HCT116 (cell line): ENCODE data around the gene EFS. TPM values are rescaled to one million over a fixed set of nuclear protein-coding genes. Genes with fewer than 3 reads are reported as not detected.

Experiments used
- ATAC-seq: fragments of 200-7000 bp; cut with Tn5 transposase; 2 replicates; pipeline ENCODE4 v1.9.1; 2020; ENCODE audit warnings: mild to moderate bottlenecking, moderate library complexity
- BruUV-seq: library from RNA; stranded (reverse); fragments of 400-500 nt; replicated peaks from 2 replicates; lab custom pipeline; 2021; lab: Mats Ljungman, UMichigan
- CTCF ChIA-PET: fragments of 300-600 bp; sonication (Branson Sonifier 250); formaldehyde crosslinking; loops from one replicate; lab custom pipeline; 2021; ENCODE audit warnings: antibody characterized with exemption; lab: Charles Lee
- POLR2A ChIA-PET: fragments of 300-600, 350-600 bp; sonication (Branson Sonifier 250); formaldehyde crosslinking; loops from one replicate; lab custom pipeline; 2021; ENCODE audit warnings: antibody characterized with exemption; lab: Charles Lee
- RAD21 ChIA-PET, 2 experiments: fragments of 300-600 bp; sonication (Branson Sonifier 250); formaldehyde crosslinking; loops; one replicate each; lab custom pipeline; 2023; ENCODE audit warnings: low total read pairs in 2 of 2; ENCODE audit not compliant: uncharacterized antibody in 2 of 2, unreplicated experiment in 2 of 2, low non-redundant PET in 1 of 2; lab: Charles Lee
- DNase-seq: peaks from one replicate; pipeline ENCODE4 v3.0.0-alpha.2; 2010; ENCODE audit warnings: low read depth, low spot score
- H2AFZ ChIP-seq: fragments of 200-600 bp; shearing (Covaris generic), sonication (generic); 2 replicates; pipeline ENCODE4 v1.6.1; 2017; ENCODE audit warnings: low read depth, mixed run types, mixed read lengths, antibody characterized with exemption, low read length; ENCODE audit not compliant: poor library complexity, severe bottlenecking
- H3K27ac ChIP-seq: 2 replicates; pipeline ENCODE4 v1.5.1; 2012; ENCODE audit warnings: low read depth, low read length
- H3K27me3 ChIP-seq: fragments of 200-600 bp; sonication (generic); 2 replicates; pipeline ENCODE4 v1.6.1; 2016; ENCODE audit warnings: mixed run types, low read length, mixed read lengths; ENCODE audit not compliant: insufficient read depth
- H3K36me3 ChIP-seq, 2 experiments: fragments of 200-500 bp in 1 of 2; fragments of 200-600 bp in 1 of 2; sonication (Bioruptor generic) in 1 of 2; sonication (generic) in 1 of 2; 2 replicates each; pipeline versions ENCODE4 v1.5.1 to v1.6.1; 2014 to 2016; ENCODE audit warnings: low read length in 2 of 2, inconsistent platforms in 1 of 2, mixed read lengths in 1 of 2, mixed run types in 1 of 2; ENCODE audit not compliant: insufficient read depth in 2 of 2, control insufficient read depth in 1 of 2
- H3K4me1 ChIP-seq, 2 experiments: fragments of 200-600 bp in 1 of 2; sonication (generic) in 1 of 2; 2 replicates each; pipeline versions ENCODE4 v1.5.1 to v1.6.1; 2012 to 2017; ENCODE audit warnings: low read length in 2 of 2, inconsistent platforms in 1 of 2, mild to moderate bottlenecking in 1 of 2, mixed read lengths in 1 of 2, mixed run types in 1 of 2, moderate library complexity in 1 of 2; ENCODE audit not compliant: insufficient read depth in 2 of 2, control insufficient read depth in 1 of 2
- H3K4me2 ChIP-seq: fragments of 200-600 bp; sonication (generic); 2 replicates; pipeline ENCODE4 v1.6.1; 2017; ENCODE audit warnings: mixed run types, low read length, mixed read lengths
- H3K4me3 ChIP-seq, 2 experiments: fragments of 200-600 bp in 1 of 2; sonication (generic) in 1 of 2; replicated peaks in 1 of 2; 2 replicates each; pipeline ENCODE4 v1.5.1; 2011 to 2016; ENCODE audit warnings: low read length in 2 of 2, control low read depth in 1 of 2, low read depth in 1 of 2, mild to moderate bottlenecking in 1 of 2, mixed read lengths in 1 of 2, mixed run types in 1 of 2
- H3K79me2 ChIP-seq: fragments of 200-600 bp; sonication (generic); 2 replicates; pipeline ENCODE4 v1.6.1; 2017; ENCODE audit warnings: mild to moderate bottlenecking, mixed run types, low read length, moderate library complexity, mixed read lengths; ENCODE audit not compliant: insufficient read depth
- H3K9ac ChIP-seq: fragments of 200-600 bp; sonication (generic); 2 replicates; pipeline ENCODE4 v1.6.1; 2016; ENCODE audit warnings: low read length, mixed read lengths
- H3K9me2 ChIP-seq: fragments of 200-600 bp; sonication (generic), shearing (Covaris generic); 2 replicates; pipeline ENCODE4 v1.6.1; 2017; ENCODE audit warnings: mixed run types, mild to moderate bottlenecking, moderate library complexity; ENCODE audit not compliant: insufficient read depth
- H3K9me3 ChIP-seq, 2 experiments: fragments of 200-500 bp in 1 of 2; fragments of 200-600 bp in 1 of 2; sonication (Bioruptor generic) in 1 of 2; sonication (generic) in 1 of 2; 2 replicates each; pipeline ENCODE4 v1.6.1; 2014 to 2017; ENCODE audit warnings: low read length in 2 of 2, mixed read lengths in 2 of 2, inconsistent platforms in 1 of 2, low read depth in 1 of 2, mild to moderate bottlenecking in 1 of 2, mixed run types in 1 of 2, moderate library complexity in 1 of 2; ENCODE audit not compliant: control insufficient read depth in 1 of 2, insufficient read depth in 1 of 2
- H4K20me1 ChIP-seq: fragments of 200-600 bp; sonication (generic), shearing (Covaris generic); 2 replicates; pipeline ENCODE4 v1.6.1; 2017; ENCODE audit warnings: mixed run types, mild to moderate bottlenecking, moderate library complexity; ENCODE audit not compliant: insufficient read depth
- ATF3 ChIP-seq: IDR thresholded peaks from 2 replicates; pipeline ENCODE4 v1.6.1; 2012
- CBX3 ChIP-seq: IDR thresholded peaks from 2 replicates; pipeline ENCODE4 v1.6.1; 2012; ENCODE audit warnings: low read depth
- ELF1 ChIP-seq: IDR thresholded peaks from 2 replicates; pipeline ENCODE4 v1.6.1; 2012; ENCODE audit warnings: low read depth, borderline replicate concordance
- EZH2 ChIP-seq: fragments of 200-600 bp; sonication (generic); IDR thresholded peaks from 2 replicates; pipeline ENCODE4 v1.6.1; 2017; ENCODE audit warnings: antibody characterized with exemption, mixed run types
- EZH2phosphoT487 ChIP-seq: fragments of 200-600 bp; IDR thresholded peaks from 2 replicates; pipeline ENCODE4 v1.6.1; 2018; ENCODE audit warnings: antibody characterized with exemption, borderline replicate concordance
- JUND ChIP-seq: IDR thresholded peaks from 2 replicates; pipeline ENCODE4 v1.6.1; 2012
- POLR2A ChIP-seq: IDR thresholded peaks from 2 replicates; pipeline ENCODE4 v1.7.0; 2011; ENCODE audit warnings: borderline replicate concordance; ENCODE audit not compliant: insufficient read depth, insufficient read length; ENCODE audit errors: extremely low read depth
- REST ChIP-seq: IDR thresholded peaks from 2 replicates; pipeline ENCODE4 v1.6.1; 2012; ENCODE audit warnings: low read depth
- SRF ChIP-seq: IDR thresholded peaks from 2 replicates; pipeline ENCODE4 v1.6.1; 2012; ENCODE audit warnings: low read depth
- ZFX ChIP-seq: fragments of 450-650 bp; IDR thresholded peaks from 2 replicates; pipeline ENCODE4 v1.6.1; 2017
- intact Hi-C: fragments of 100-400 bp; cut with micrococcal nuclease; formaldehyde crosslinking; loops from 2 replicates; pipeline ENCODE4 v1.10.0; 2022
- total RNA-seq: library from RNA; stranded (reverse); gene quantifications from one replicate; pipeline ENCODE4 v1.2.1, GENCODE V29; 2021; ENCODE audit not compliant: unreplicated experiment

Gene EFS
- total RNA-seq, 1 experiment from 2014 or later, result 0.10 TPM

- H3K9ac ChIP-seq, result no peak overlapping the region
- H3K9me3 ChIP-seq, result no peaks in the 10 kb centered on the region
- no peak overlapping the region for H3K27ac ChIP-seq
- POLR2A ChIA-PET, result no interaction called here
- no peak overlapping the region for H3K4me2 ChIP-seq
- no peak overlapping the region for H3K4me3 ChIP-seq
- no peaks in the 10 kb centered on the region for H3K4me1 ChIP-seq
- no peaks in the 10 kb centered on the region for H3K9me2 ChIP-seq
- intact Hi-C loops, result no loop called here
- CTCF ChIA-PET, result interaction anchor here (1.1 kb wide), 1 partner anchor 59 kb away, joined by 3 read pairs; no protein-coding TSS in a partner anchor
- H4K20me1 ChIP-seq, result no peaks in the 10 kb centered on the region
- H3K36me3 ChIP-seq, result no peaks in the 10 kb centered on the region
- no peak for TF ChIP-seq CBX3
- H3K79me2 ChIP-seq, result no peaks in the 10 kb centered on the region
- H2AFZ ChIP-seq, result no peak overlapping the region
- RAD21 ChIA-PET, result no interaction called here
- no TSS peak for BruUV-seq
- no peak for DNase-seq
- ATAC-seq, result no peak
- 0 out of 2 replicates have a peak, but pooled peaks cover 5% of the 10 kb centered on the region for H3K27me3 ChIP-seq
Measured at GRCh38 chr14:23385244-23385641, 20.3 kb upstream of the EFS start.

DNA sequence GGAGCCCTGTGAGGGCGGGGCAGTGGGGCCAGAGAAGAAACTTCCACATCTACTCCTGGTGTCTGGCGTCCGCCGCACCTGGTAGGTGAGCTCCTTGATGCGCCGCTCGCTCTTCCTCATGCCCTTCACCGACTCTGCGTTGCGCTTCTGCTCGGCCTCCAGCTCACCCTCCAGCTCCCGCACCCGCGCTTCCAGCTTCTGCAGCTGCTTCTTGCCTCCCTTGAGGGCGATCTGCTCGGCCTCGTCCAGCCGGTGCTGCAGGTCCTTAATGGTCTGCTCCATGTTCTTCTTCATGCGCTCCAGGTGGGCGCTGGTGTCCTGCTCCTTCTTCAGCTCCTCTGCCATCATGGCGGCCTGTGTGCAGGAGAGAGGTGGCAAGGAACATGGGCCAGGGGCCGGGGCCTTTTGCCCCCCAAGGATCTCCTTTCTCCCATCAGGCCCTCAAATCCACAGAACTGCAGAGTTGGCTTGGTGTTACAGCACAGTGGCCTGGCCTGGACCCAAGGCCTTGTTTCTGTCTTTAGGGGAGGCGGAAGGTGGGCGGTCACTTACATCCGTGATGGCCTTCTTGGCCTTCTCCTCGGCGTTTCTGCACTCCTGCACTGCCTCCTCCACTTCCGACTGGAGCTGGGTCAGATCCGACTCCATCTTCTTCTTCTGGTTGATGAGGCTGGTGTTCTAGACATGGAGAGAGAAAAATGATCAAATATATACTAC is 19.6 kb upstream of the EFS start:
- no peak for ATAC-seq
- Histone ChIP-seq H3K36me3 (no peaks in the 10 kb centered on the region), H3K27ac (no peak overlapping the region), H4K20me1 (no peaks in the 10 kb centered on the region), H3K4me2 (no peak overlapping the region), H3K4me1 (no peaks in the 10 kb centered on the region), H3K79me2 (no peaks in the 10 kb centered on the region)
- intact Hi-C loops, result loop anchor here (5.0 kb wide), 1 partner anchor 262 kb away; no protein-coding TSS in a partner anchor
- RAD21 ChIA-PET, result no interaction called here
- TF ChIP-seq EZH2 (no peak), ATF3 (no peak), JUND (no peak), POLR2A (no peak), REST (no peak), EZH2phosphoT487 (no peak), ZFX (no peak), ELF1 (no peak), CBX3 (no peak), SRF (no peak)
- TF ChIP-seq, all 23 proteins: peak for 0
- H3K9me2 ChIP-seq, result no peaks in the 10 kb centered on the region
- no peak overlapping the region for H2AFZ ChIP-seq
- no peaks in the 10 kb centered on the region for H3K9me3 ChIP-seq
- CTCF ChIA-PET, result interaction anchor here (1.1 kb wide), 1 partner anchor 58 kb away, joined by 3 read pairs; no protein-coding TSS in a partner anchor
- DNase-seq, result no peak
- POLR2A ChIA-PET, result no interaction called here
- 0 out of 2 replicates have a peak, but pooled peaks cover 6% of the 10 kb centered on the region for H3K27me3 ChIP-seq
- no TSS peak for BruUV-seq
- H3K4me3 ChIP-seq, result no peak overlapping the region
- no peak overlapping the region for H3K9ac ChIP-seq
